ENCODE data around the gene TRMU. TPM values are rescaled to one million over a fixed set of nuclear protein-coding genes. Genes with fewer than 3 reads are reported as not detected.

TRMU gene
- total RNA-seq, 2 donors from 2014 or later = 27.5 to 41.9 TPM

- no peak for DNase-seq
- no peak for ATAC-seq
- intact Hi-C loops (cut with DNase I) = no loop called here
These were observed 9.3 kb upstream of the TRMU start for GRCh38 chr22:46326066-46326680.

- intact Hi-C loops (cut with DNase I) = no loop called here
- ATAC-seq (no peak), DNase-seq (no peak)
These were observed 7.6 kb upstream of the TRMU start for GRCh38 chr22:46327691-46328465.

- DNase-seq (no peak), ATAC-seq (peak in 1 of 2 donors; percentile 70)
- intact Hi-C loops (cut with DNase I) = no loop called here
These were observed 6.7 kb upstream of the TRMU start for GRCh38 chr22:46328797-46329196.

GRCh38 chr22:46329616-46330015 lies 5.9 kb upstream of the TRMU start:
- intact Hi-C loops (cut with DNase I) = no loop called here
- no peak for ATAC-seq
- no peak for DNase-seq

- ATAC-seq = no peak
- intact Hi-C loops (cut with DNase I) = no loop called here
- no peak for DNase-seq
These were observed 5.1 kb upstream of the TRMU start for GRCh38 chr22:46330426-46330825.

GRCh38 chr22:46331496-46331895 lies 4.0 kb upstream of the TRMU start:
- DNase-seq (no peak), ATAC-seq (no peak)
- intact Hi-C loops (cut with DNase I) = no loop called here

- ATAC-seq = peak; percentile 42 to 50
- no peak for DNase-seq
- intact Hi-C loops (cut with DNase I) = no loop called here
These were observed 885 bp downstream of the TRMU start for GRCh38 chr22:46336119-46337078.

GRCh38 chr22:46337870-46338269 lies 2.4 kb downstream of the TRMU start:
- DNase-seq (no peak), ATAC-seq (no peak)

GRCh38 chr22:46338636-46339035 lies 3.1 kb downstream of the TRMU start:
- intact Hi-C loops (cut with DNase I) = no loop called here
- DNase-seq (no peak), ATAC-seq (no peak)

More at GRCh38 chr22:46337870-46338269, 2.4 kb downstream of the TRMU start:
- intact Hi-C loops (cut with DNase I) = no loop called here

GRCh38 chr22:46339956-46340355 lies 4.4 kb downstream of the TRMU start:
- ATAC-seq (no peak), DNase-seq (no peak)
- intact Hi-C loops (cut with DNase I) = no loop called here

- DNase-seq = no peak
- ATAC-seq = no peak
- intact Hi-C loops (cut with DNase I) = no loop called here
These were observed 5.2 kb downstream of the TRMU start for GRCh38 chr22:46340676-46341075.

GRCh38 chr22:46346680-46347405 lies 11.3 kb downstream of the TRMU start:
- DNase-seq (peak; percentile 62), ATAC-seq (peak; percentile 77 to 86)
- intact Hi-C loops (cut with DNase I) = no loop called here

GRCh38 chr22:46347646-46348045 lies 12.1 kb downstream of the TRMU start:
- no peak for ATAC-seq
- no peak for DNase-seq
- intact Hi-C loops (cut with DNase I) = no loop called here

- ATAC-seq (peak in 1 of 2 donors; percentile 3), DNase-seq (no peak)
These were observed 12.7 kb downstream of the TRMU start for GRCh38 chr22:46348099-46348695.

GRCh38 chr22:46349238-46349637 lies 13.7 kb downstream of the TRMU start:
- DNase-seq (no peak), ATAC-seq (no peak)
- intact Hi-C loops (cut with DNase I) = no loop called here

More at GRCh38 chr22:46348099-46348695, 12.7 kb downstream of the TRMU start:
- intact Hi-C loops (cut with DNase I) = no loop called here

- DNase-seq = no peak
- no peak for ATAC-seq
- intact Hi-C loops (cut with DNase I) = no loop called here
These were observed 14.2 kb downstream of the TRMU start for GRCh38 chr22:46349681-46350080.

GRCh38 chr22:46350121-46350520 lies 14.6 kb downstream of the TRMU start:
- DNase-seq = no peak
- ATAC-seq = no peak
- intact Hi-C loops (cut with DNase I) = no loop called here

- DNase-seq (no peak), ATAC-seq (no peak)
- intact Hi-C loops (cut with DNase I) = no loop called here
These were observed 15.1 kb downstream of the TRMU start for GRCh38 chr22:46350646-46351045.

Measured in left cardiac atrium (tissue), 4 donors.